H9 (cell line): ENCODE results near the gene SPRED3. TPM values are rescaled to one million over a fixed set of nuclear protein-coding genes. Genes with fewer than 3 reads are reported as not detected.

Experiments used
- DNase-seq: peaks from one replicate; pipeline ENCODE4 v3.0.0-alpha.2; 2017
- H2AFZ ChIP-seq: one replicate; pipeline ENCODE4 v1.6.1; 2013; ENCODE audit warnings: mild to moderate bottlenecking, low read length, control low read depth, moderate library complexity
- H2AK5ac ChIP-seq: 2 replicates; pipeline ENCODE4 v1.6.1; 2013; ENCODE audit warnings: low read length, control low read depth, mixed read lengths; ENCODE audit not compliant: insufficient read length
- H2BK120ac ChIP-seq: one replicate; pipeline ENCODE4 v1.6.1; 2013; ENCODE audit warnings: low read depth, mild to moderate bottlenecking, low read length, control low read depth, inconsistent platforms; ENCODE audit not compliant: poor library complexity, severe bottlenecking
- H2BK12ac ChIP-seq: 2 replicates; pipeline ENCODE4 v1.6.1; 2013; ENCODE audit warnings: low read length, control low read depth, mixed read lengths, low read depth; ENCODE audit not compliant: insufficient read length
- H2BK15ac ChIP-seq: 2 replicates; pipeline ENCODE4 v1.6.1; 2013; ENCODE audit warnings: low read depth, low read length, control low read depth
- H2BK20ac ChIP-seq: one replicate; pipeline ENCODE4 v1.6.1; 2013; ENCODE audit warnings: low read depth, mild to moderate bottlenecking, low read length, control low read depth, inconsistent platforms; ENCODE audit not compliant: poor library complexity, severe bottlenecking
- H2BK5ac ChIP-seq: 2 replicates; pipeline ENCODE4 v1.6.1; 2013; ENCODE audit warnings: low read length, control low read depth, mixed read lengths; ENCODE audit not compliant: insufficient read length
- H3K14ac ChIP-seq: 2 replicates; pipeline ENCODE4 v1.6.1; 2013; ENCODE audit warnings: low read length, control low read depth; ENCODE audit not compliant: insufficient read depth
- H3K18ac ChIP-seq: 2 replicates; pipeline ENCODE4 v1.6.1; 2013; ENCODE audit warnings: low read depth, mild to moderate bottlenecking, mixed read lengths, low read length, control low read depth; ENCODE audit not compliant: insufficient read length
- H3K23ac ChIP-seq: 2 replicates; pipeline ENCODE4 v1.6.1; 2013; ENCODE audit warnings: low read length, control low read depth, mixed read lengths, low read depth; ENCODE audit not compliant: insufficient read length
- H3K23me2 ChIP-seq: 2 replicates; pipeline ENCODE4 v1.6.1; 2013; ENCODE audit warnings: low read depth, mild to moderate bottlenecking, mixed read lengths, low read length, control low read depth; ENCODE audit not compliant: insufficient read length, poor library complexity, severe bottlenecking
- H3K27ac ChIP-seq: 2 replicates; pipeline ENCODE4 v1.5.1; 2013; ENCODE audit warnings: low read length, control low read depth, mixed read lengths, low read depth; ENCODE audit not compliant: insufficient read length
- H3K27me3 ChIP-seq: 2 replicates; pipeline ENCODE4 v1.6.1; 2013; ENCODE audit warnings: low read length, control low read depth, inconsistent platforms; ENCODE audit not compliant: insufficient read depth
- H3K4ac ChIP-seq: 2 replicates; pipeline ENCODE4 v1.6.1; 2013; ENCODE audit warnings: low read depth, mild to moderate bottlenecking, control low read depth, inconsistent platforms, low read length, moderate library complexity
- H3K4me1 ChIP-seq: 2 replicates; pipeline ENCODE4 v1.6.1; 2013; ENCODE audit warnings: low read length, control low read depth, inconsistent platforms; ENCODE audit not compliant: insufficient read depth
- H3K4me2 ChIP-seq: 2 replicates; pipeline ENCODE4 v1.6.1; 2013; ENCODE audit warnings: low read length, control low read depth, mixed read lengths; ENCODE audit not compliant: insufficient read length, insufficient read depth
- H3K56ac ChIP-seq: 2 replicates; pipeline ENCODE4 v1.6.1; 2013; ENCODE audit warnings: low read depth, mild to moderate bottlenecking, mixed read lengths, low read length, control low read depth; ENCODE audit not compliant: insufficient read length
- H3K79me1 ChIP-seq: 2 replicates; pipeline ENCODE4 v1.6.1; 2013; ENCODE audit warnings: low read depth, mild to moderate bottlenecking, moderate library complexity, low read length, control low read depth, inconsistent platforms; ENCODE audit not compliant: insufficient read depth, poor library complexity, severe bottlenecking
- H3K79me2 ChIP-seq: 2 replicates; pipeline ENCODE4 v1.6.1; 2013; ENCODE audit warnings: low read length, control low read depth, inconsistent platforms; ENCODE audit not compliant: insufficient read depth
- H3K9ac ChIP-seq: 2 replicates; pipeline ENCODE4 v1.6.1; 2013; ENCODE audit warnings: low read length, control low read depth, mixed read lengths; ENCODE audit not compliant: insufficient read length; ENCODE audit errors: extremely low read depth
- H3K9me3 ChIP-seq: one replicate; pipeline ENCODE4 v1.6.1; 2013; ENCODE audit warnings: low read depth, low read length, inconsistent platforms; ENCODE audit not compliant: control insufficient read depth
- H3T11ph ChIP-seq: one replicate; pipeline ENCODE4 v1.6.1; 2013; ENCODE audit warnings: mild to moderate bottlenecking, low read length, control low read depth, inconsistent platforms
- H4K20me1 ChIP-seq: one replicate; pipeline ENCODE4 v1.6.1; 2013; ENCODE audit not compliant: control insufficient read depth, insufficient read length, insufficient read depth
- H4K5ac ChIP-seq: 2 replicates; pipeline ENCODE4 v1.6.1; 2013; ENCODE audit warnings: low read depth, mild to moderate bottlenecking, mixed read lengths, low read length, control low read depth; ENCODE audit not compliant: insufficient read length
- H4K8ac ChIP-seq: replicated peaks from 2 replicates; pipeline ENCODE4 v1.6.1; 2013; ENCODE audit warnings: low read length, control low read depth, mixed read lengths, low read depth; ENCODE audit not compliant: insufficient read length
- H4K91ac ChIP-seq: 2 replicates; pipeline ENCODE4 v1.6.1; 2013; ENCODE audit warnings: low read depth, mild to moderate bottlenecking, moderate library complexity, mixed read lengths, low read length, control low read depth; ENCODE audit not compliant: insufficient read length
- H3K27ac Mint-ChIP-seq, 3 experiments: 2 replicates in 2 of 3; 3 replicates in 1 of 3; pipeline ENCODE4 v1.8.0; 2020 to 2021; ENCODE audit warnings: mixed read lengths in 3 of 3, mild to moderate bottlenecking in 1 of 3, moderate library complexity in 1 of 3
- H3K27me3 Mint-ChIP-seq: 2 replicates; pipeline ENCODE4 v1.8.0; 2021; ENCODE audit warnings: low read depth, mild to moderate bottlenecking, moderate library complexity, mixed read lengths
- H3K36me3 Mint-ChIP-seq, 3 experiments: 2 replicates in 2 of 3; 3 replicates in 1 of 3; pipeline ENCODE4 v1.8.0; 2020 to 2021; ENCODE audit warnings: low read depth in 3 of 3, mixed read lengths in 3 of 3; ENCODE audit not compliant: insufficient read depth in 1 of 3
- H3K4me1 Mint-ChIP-seq, 2 experiments: 2 replicates each; pipeline ENCODE4 v1.8.0; 2020; ENCODE audit warnings: mixed read lengths in 2 of 2
- H3K4me3 Mint-ChIP-seq, 2 experiments: 2 replicates in 1 of 2; 3 replicates in 1 of 2; pipeline ENCODE4 v1.8.0; 2020 to 2021; ENCODE audit warnings: mild to moderate bottlenecking in 2 of 2, mixed read lengths in 2 of 2, moderate library complexity in 1 of 2
- H3K9me3 Mint-ChIP-seq, 2 experiments: 2 replicates in 1 of 2; 3 replicates in 1 of 2; pipeline ENCODE4 v1.8.0; 2020; ENCODE audit warnings: mild to moderate bottlenecking in 2 of 2, mixed read lengths in 2 of 2, moderate library complexity in 1 of 2
- WGBS: extraction: QIAGEN DNeasy Blood & Tissue Kit; methylation state at CpG from one replicate; pipeline ENCODE4 v1.1.7; 2013; ENCODE audit warnings: missing lambda C conversion rate, low lambda C conversion rate, mixed read lengths; ENCODE audit not compliant: insufficient read length; ENCODE audit errors: extremely low coverage; 5-methylcytosine and 5-hydroxymethylcytosine counted together
- total RNA-seq: library from RNA; stranded (reverse); gene quantifications from 2 replicates; pipeline ENCODE4 v1.2.1, GENCODE V29; 2021
- TF ChIP-seq, protein P1 (sequence below): fragments of 200-600 bp; sonication (generic); conservative IDR thresholded peaks from 3 replicates; pipeline ENCODE4 v1.8.0; 2021; ENCODE audit warnings: antibody characterized with exemption, mild to moderate bottlenecking

The SPRED3 gene
- total RNA-seq, 1 experiment from 2014 or later: 16.4 TPM

DNA sequence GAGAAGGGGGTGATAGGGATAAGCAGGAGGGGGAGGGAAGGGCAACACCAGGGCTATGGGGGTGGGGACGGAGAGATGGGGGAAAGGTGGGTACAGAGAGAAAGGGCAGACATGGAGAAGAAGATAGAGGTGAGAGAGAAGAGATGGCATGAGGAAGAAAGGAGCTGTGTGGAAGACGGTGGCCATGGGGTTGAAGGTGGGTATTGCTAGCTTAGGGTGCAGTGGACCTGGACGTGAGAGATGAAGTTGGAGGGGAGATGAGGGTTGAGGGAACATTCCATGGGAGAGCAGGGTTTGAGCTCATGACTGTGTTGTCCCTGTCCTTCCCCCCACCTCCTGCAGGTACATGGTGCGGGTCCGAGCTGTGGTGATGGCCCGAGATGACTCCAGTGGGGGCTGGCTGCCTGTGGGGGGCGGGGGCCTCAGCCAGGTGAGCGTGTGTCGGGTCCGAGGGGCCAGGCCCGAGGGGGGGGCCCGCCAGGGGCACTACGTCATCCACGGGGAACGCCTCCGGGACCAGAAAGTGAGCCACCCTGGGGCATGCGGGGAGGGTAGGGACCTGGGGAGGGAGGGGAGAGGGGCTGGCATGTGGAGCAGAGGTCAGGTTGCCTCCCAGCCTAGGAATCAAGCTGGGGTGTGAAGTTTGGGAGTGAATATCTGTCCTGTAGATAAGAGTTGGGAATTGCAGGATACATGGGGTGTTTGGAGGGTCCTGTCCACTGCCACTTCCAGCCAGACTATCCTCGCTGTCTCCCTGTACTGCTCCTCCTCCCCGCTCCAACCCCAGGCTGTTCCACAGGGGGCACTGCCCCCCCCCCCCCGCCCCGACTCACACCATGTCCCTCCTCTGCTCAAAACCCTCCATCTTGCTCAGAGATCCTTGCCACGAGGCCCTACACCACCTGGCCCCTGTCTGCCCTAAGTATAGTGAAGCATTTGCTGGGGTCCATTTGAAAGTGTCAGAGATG lies 1.7 kb downstream of the SPRED3 start:
- no peak overlapping the region for H3K4ac ChIP-seq
- H3K9me3 ChIP-seq: no peaks in the 10 kb centered on the region
- Mint-ChIP-seq H3K4me1 (peaks cover 45 to 53% of the 10 kb centered on the region in 2 experiments), H3K27me3 (peaks cover 10% of the 10 kb centered on the region), H3K36me3 (peaks cover 18 to 37% (median 25%) of the 10 kb centered on the region in 3 experiments), H3K27ac (peak overlapping the region in 2 of 3 experiments; percentile 15 to 29; a peak in 3 of 7 replicates), H3K9me3 (no peaks in the 10 kb centered on the region), H3K4me3 (peak overlapping the region; percentile 83 to 92)
- no peak overlapping the region for H4K5ac ChIP-seq
- no peak overlapping the region for H3K9ac ChIP-seq
- H4K20me1 ChIP-seq: no peaks in the 10 kb centered on the region
- H3K56ac ChIP-seq: no peak overlapping the region
- no peaks in the 10 kb centered on the region; the same call in 1 of the 2 replicates for H3K79me2 ChIP-seq
- no peaks in the 10 kb centered on the region; the same call in 1 of the 2 replicates for H3K4me1 ChIP-seq
- H2BK15ac ChIP-seq: no peak overlapping the region
- no peaks in the 10 kb centered on the region for H3K79me1 ChIP-seq
- no peak overlapping the region for H3T11ph ChIP-seq
- no peak overlapping the region for H3K27ac ChIP-seq
- peak overlapping the region; percentile 5 for H3K18ac ChIP-seq
- H2BK5ac ChIP-seq: no peak overlapping the region
- TF ChIP-seq, protein P1, sequence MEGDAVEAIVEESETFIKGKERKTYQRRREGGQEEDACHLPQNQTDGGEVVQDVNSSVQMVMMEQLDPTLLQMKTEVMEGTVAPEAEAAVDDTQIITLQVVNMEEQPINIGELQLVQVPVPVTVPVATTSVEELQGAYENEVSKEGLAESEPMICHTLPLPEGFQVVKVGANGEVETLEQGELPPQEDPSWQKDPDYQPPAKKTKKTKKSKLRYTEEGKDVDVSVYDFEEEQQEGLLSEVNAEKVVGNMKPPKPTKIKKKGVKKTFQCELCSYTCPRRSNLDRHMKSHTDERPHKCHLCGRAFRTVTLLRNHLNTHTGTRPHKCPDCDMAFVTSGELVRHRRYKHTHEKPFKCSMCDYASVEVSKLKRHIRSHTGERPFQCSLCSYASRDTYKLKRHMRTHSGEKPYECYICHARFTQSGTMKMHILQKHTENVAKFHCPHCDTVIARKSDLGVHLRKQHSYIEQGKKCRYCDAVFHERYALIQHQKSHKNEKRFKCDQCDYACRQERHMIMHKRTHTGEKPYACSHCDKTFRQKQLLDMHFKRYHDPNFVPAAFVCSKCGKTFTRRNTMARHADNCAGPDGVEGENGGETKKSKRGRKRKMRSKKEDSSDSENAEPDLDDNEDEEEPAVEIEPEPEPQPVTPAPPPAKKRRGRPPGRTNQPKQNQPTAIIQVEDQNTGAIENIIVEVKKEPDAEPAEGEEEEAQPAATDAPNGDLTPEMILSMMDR: no peak
- DNase-seq: no peak
- no peak overlapping the region for H4K8ac ChIP-seq
- no peak overlapping the region for H2BK12ac ChIP-seq
- no peak overlapping the region for H2AK5ac ChIP-seq
- H3K14ac ChIP-seq: no peak overlapping the region
- no peaks in the 10 kb centered on the region for H3K27me3 ChIP-seq
- peak overlapping the region; percentile 80 for H3K4me2 ChIP-seq
- H3K23ac ChIP-seq: no peak overlapping the region
- H4K91ac ChIP-seq: no peak overlapping the region
- H2AFZ ChIP-seq: no peak overlapping the region
- H3K23me2 ChIP-seq: peaks cover 39% of the 10 kb centered on the region
- no peak overlapping the region for H2BK20ac ChIP-seq
- WGBS: no CpG with 5 or more reads among the region's 22 CpGs
- no peak overlapping the region for H2BK120ac ChIP-seq
